KOPT-K1 (cell line): ENCODE measurements around the gene GCNA.
"Not testable (repeated sequence)": the region's sequence is repeated elsewhere in the genome, so short reads cannot be mapped to it uniquely, and the experiment has no call there.

Experiments
- H3K27ac ChIP-seq: fragments of 200-600 bp; sonication (generic); 2 replicates; pipeline ENCODE4 v1.5.1; 2016; ENCODE audit warnings: antibody characterized with exemption, mild to moderate bottlenecking, low read depth, low read length; ENCODE audit not compliant: poor library complexity, severe bottlenecking
- H3K36me3 ChIP-seq: fragments of 200-600 bp; sonication (generic); 2 replicates; pipeline ENCODE4 v1.5.1; 2017; ENCODE audit warnings: antibody characterized with exemption, mild to moderate bottlenecking, low read length, moderate library complexity; ENCODE audit not compliant: insufficient read depth
- H3K9me3 ChIP-seq: fragments of 200-600 bp; sonication (generic); 2 replicates; pipeline ENCODE4 v1.5.1; 2017; ENCODE audit warnings: antibody characterized with exemption, low read length, mild to moderate bottlenecking; ENCODE audit not compliant: insufficient read depth, poor library complexity, severe bottlenecking

The GCNA gene

GRCh38 chrX:71545364-71545763, 32.9 kb upstream of the GCNA start:
- Histone ChIP-seq H3K36me3 (peaks cover 100% of the 10 kb centered on the region), H3K9me3 (no peaks in the 10 kb centered on the region), H3K27ac (no peak overlapping the region)

- Histone ChIP-seq H3K36me3 (peaks cover 99% of the 10 kb centered on the region), H3K27ac (no peak overlapping the region), H3K9me3 (no peaks in the 10 kb centered on the region)
Measured at GRCh38 chrX:71546879-71547278, 31.4 kb upstream of the GCNA start.

GRCh38 chrX:71547339-71547738, 30.9 kb upstream of the GCNA start:
- Histone ChIP-seq H3K9me3 (no peaks in the 10 kb centered on the region), H3K36me3 (peaks cover 99% of the 10 kb centered on the region), H3K27ac (no peak overlapping the region)

- Histone ChIP-seq H3K27ac (no peak overlapping the region), H3K36me3 (peaks cover 98% of the 10 kb centered on the region), H3K9me3 (no peaks in the 10 kb centered on the region)
Measured at GRCh38 chrX:71549986-71550385, 28.3 kb upstream of the GCNA start.

- no peaks in the 10 kb centered on the region for H3K9me3 ChIP-seq
- peaks cover 98% of the 10 kb centered on the region for H3K36me3 ChIP-seq
- no peak overlapping the region for H3K27ac ChIP-seq
Measured at GRCh38 chrX:71550578-71550977, 27.7 kb upstream of the GCNA start.

GRCh38 chrX:71556036-71556435, 22.2 kb upstream of the GCNA start:
- H3K36me3 ChIP-seq: peaks cover 98% of the 10 kb centered on the region
- H3K9me3 ChIP-seq: no peaks in the 10 kb centered on the region
- H3K27ac ChIP-seq: no peak overlapping the region

GRCh38 chrX:71558920-71559319, 19.3 kb upstream of the GCNA start:
- Histone ChIP-seq H3K36me3 (peaks cover 99% of the 10 kb centered on the region), H3K9me3 (no peaks in the 10 kb centered on the region), H3K27ac (no peak overlapping the region)

GRCh38 chrX:71559773-71560172, 18.5 kb upstream of the GCNA start:
- H3K36me3 ChIP-seq: peaks cover 99% of the 10 kb centered on the region
- H3K27ac ChIP-seq, H3K9me3 ChIP-seq: not testable (repeated sequence)

GRCh38 chrX:71563921-71564320, 14.3 kb upstream of the GCNA start:
- Histone ChIP-seq H3K36me3 (peaks cover 98% of the 10 kb centered on the region), H3K27ac (no peak overlapping the region), H3K9me3 (no peaks in the 10 kb centered on the region)

GRCh38 chrX:71565474-71566041, 12.7 kb upstream of the GCNA start:
- Histone ChIP-seq H3K27ac (no peak overlapping the region), H3K36me3 (peaks cover 97% of the 10 kb centered on the region), H3K9me3 (no peaks in the 10 kb centered on the region)

- not testable (repeated sequence) for H3K27ac ChIP-seq
Measured at GRCh38 chrX:71571390-71571789, 6.8 kb upstream of the GCNA start.

GRCh38 chrX:71573590-71573989, 4.6 kb upstream of the GCNA start:
- H3K36me3 ChIP-seq: peaks cover 98% of the 10 kb centered on the region
- H3K27ac ChIP-seq: no peak overlapping the region
- no peaks in the 10 kb centered on the region for H3K9me3 ChIP-seq

More at GRCh38 chrX:71571390-71571789, 6.8 kb upstream of the GCNA start:
- peaks cover 98% of the 10 kb centered on the region for H3K36me3 ChIP-seq
- not testable (repeated sequence) for H3K9me3 ChIP-seq

GRCh38 chrX:71577682-71578081, 555 bp upstream of the GCNA start:
- H3K27ac ChIP-seq: no peak overlapping the region
- no peaks in the 10 kb centered on the region for H3K9me3 ChIP-seq
- peaks cover 77% of the 10 kb centered on the region for H3K36me3 ChIP-seq

- Histone ChIP-seq H3K9me3 (no peaks in the 10 kb centered on the region), H3K36me3 (peaks cover 60% of the 10 kb centered on the region), H3K27ac (no peak overlapping the region)
Measured at GRCh38 chrX:71579136-71579989, 1.1 kb downstream of the GCNA start.

GRCh38 chrX:71579990-71580380, 1.7 kb downstream of the GCNA start:
- Histone ChIP-seq H3K27ac (no peak overlapping the region), H3K36me3 (peaks cover 54% of the 10 kb centered on the region), H3K9me3 (no peaks in the 10 kb centered on the region)

GRCh38 chrX:71581210-71581609, 3.0 kb downstream of the GCNA start:
- no peaks in the 10 kb centered on the region for H3K9me3 ChIP-seq
- peaks cover 42% of the 10 kb centered on the region for H3K36me3 ChIP-seq
- no peak overlapping the region for H3K27ac ChIP-seq
